D341Med (cell line): ENCODE data around the gene SLC41A1.

ENCODE experiments used
- DNase-seq: peaks from one replicate; pipeline ENCODE4 v3.0.0; 2012; ENCODE audit warnings: low spot score

SLC41A1 gene

GRCh38 chr1:205787287-205787916, 25.6 kb downstream of the SLC41A1 start:
- no peak for DNase-seq

GRCh38 chr1:205786601-205787000, 26.4 kb downstream of the SLC41A1 start:
- no peak for DNase-seq

GRCh38 chr1:205785446-205785845, 27.6 kb downstream of the SLC41A1 start:
- DNase-seq: no peak

GRCh38 chr1:205783904-205784303, 29.1 kb downstream of the SLC41A1 start:
- no peak for DNase-seq

GRCh38 chr1:205783433-205783795, 29.6 kb downstream of the SLC41A1 start:
- DNase-seq: no peak

GRCh38 chr1:205782627-205783432, 30.2 kb downstream of the SLC41A1 start:
- DNase-seq: no peak

GRCh38 chr1:205780335-205780734, 32.7 kb downstream of the SLC41A1 start:
- no peak for DNase-seq

GRCh38 chr1:205777994-205778393, 35.0 kb downstream of the SLC41A1 start:
- no peak for DNase-seq

- DNase-seq: no peak
Measured at GRCh38 chr1:205775717-205776056, 37.3 kb downstream of the SLC41A1 start.

GRCh38 chr1:205775015-205775716, 37.8 kb downstream of the SLC41A1 start, which contains the start of gene RAB29:
TSS of gene RAB29 (minus strand) at chr1:205775482. CDS start at chr1:205774956, 526 bp downstream.
- DNase-seq: peak; percentile 92

GRCh38 chr1:205774198-205775014, 38.6 kb downstream of the SLC41A1 start:
- DNase-seq: peak; percentile 58

- DNase-seq: no peak
Measured at GRCh38 chr1:205772607-205773032, 40.4 kb downstream of the SLC41A1 start.

GRCh38 chr1:205770618-205771017, 42.4 kb downstream of the SLC41A1 start:
- DNase-seq: no peak

GRCh38 chr1:205769641-205770365, 43.2 kb downstream of the SLC41A1 start:
- no peak for DNase-seq

GRCh38 chr1:205767248-205767647, 45.8 kb downstream of the SLC41A1 start:
- DNase-seq: no peak

- DNase-seq: no peak
Measured at GRCh38 chr1:205766570-205766969, 46.4 kb downstream of the SLC41A1 start.

GRCh38 chr1:205766038-205766437, 47.0 kb downstream of the SLC41A1 start:
- no peak for DNase-seq

- no peak for DNase-seq
Measured at GRCh38 chr1:205764578-205764977, 48.4 kb downstream of the SLC41A1 start.

- no peak for DNase-seq
Measured at GRCh38 chr1:205763980-205764379, 49.0 kb downstream of the SLC41A1 start.

GRCh38 chr1:205760606-205761005, 52.4 kb downstream of the SLC41A1 start:
- DNase-seq: no peak

GRCh38 chr1:205756552-205756951, 56.4 kb downstream of the SLC41A1 start:
- no peak for DNase-seq
